Naive thymus-derived CD4-positive, alpha-beta T cell (primary cell): ENCODE data around the gene SLC23A1. TPM values are rescaled to one million over a fixed set of nuclear protein-coding genes. Genes with fewer than 3 reads are reported as not detected.

ENCODE experiments used
- ATAC-seq: fragments of 150-1000 bp; cut with Tn5 transposase; 2 replicates; pipeline ENCODE4 v1.10.0; 2021; ENCODE audit warnings: mild to moderate bottlenecking, moderate library complexity
- CTCF ChIA-PET: fragments of 350-600 bp; sonication (Branson Sonifier 250); formaldehyde crosslinking; loops from one replicate; lab custom pipeline; 2021; ENCODE audit warnings: antibody characterized with exemption; lab: Charles Lee
- POLR2A ChIA-PET: fragments of 350-600 bp; sonication (Branson Sonifier 250); formaldehyde crosslinking; loops from one replicate; lab custom pipeline; 2021; ENCODE audit warnings: antibody characterized with exemption, inconsistent platforms; lab: Charles Lee
- DNase-seq, 9 donors: peaks; one replicate each; pipeline versions ENCODE4 v3.0.0 to v3.0.0-alpha.2; 2020 to 2022; ENCODE audit warnings: mixed read lengths in 1 of 9
- H3K27ac ChIP-seq: one replicate; pipeline ENCODE4 v1.7.0; 2013; ENCODE audit warnings: mild to moderate bottlenecking, low read depth, low read length, moderate library complexity
- H3K27me3 ChIP-seq, 2 donors: one replicate each; pipeline ENCODE4 v1.7.0; 2013; ENCODE audit warnings: low read length in 2 of 2, mild to moderate bottlenecking in 2 of 2, moderate library complexity in 2 of 2; ENCODE audit not compliant: control insufficient read depth in 2 of 2, insufficient read depth in 2 of 2
- H3K36me3 ChIP-seq, 3 experiments: 1 replicate in 2 of 3; 2 replicates in 1 of 3; pipeline ENCODE4 v1.7.0; 2013; ENCODE audit warnings: low read length in 3 of 3, mild to moderate bottlenecking in 3 of 3, moderate library complexity in 1 of 3; ENCODE audit not compliant: insufficient read depth in 3 of 3, control insufficient read depth in 2 of 3
- H3K4me1 ChIP-seq, 2 donors: one replicate each; pipeline ENCODE4 v1.7.0; 2013; ENCODE audit warnings: low read length in 2 of 2, mild to moderate bottlenecking in 2 of 2, moderate library complexity in 1 of 2; ENCODE audit not compliant: control insufficient read depth in 2 of 2, insufficient read depth in 2 of 2
- H3K4me3 ChIP-seq: 2 replicates; pipeline ENCODE4 v1.7.0; 2013; ENCODE audit warnings: mild to moderate bottlenecking, low read length
- H3K9me3 ChIP-seq, 3 experiments: 1 replicate in 2 of 3; 2 replicates in 1 of 3; pipeline ENCODE4 v1.7.0; 2013; ENCODE audit warnings: low read length in 3 of 3; ENCODE audit not compliant: control insufficient read depth in 2 of 3
- H3K27ac Mint-ChIP-seq, 9 donors: one replicate each; pipeline ENCODE4 v1.8.0; 2020 to 2022; ENCODE audit warnings: mixed read lengths in 9 of 9, mild to moderate bottlenecking in 8 of 9, moderate library complexity in 5 of 9, inconsistent platforms in 2 of 9
- H3K27me3 Mint-ChIP-seq, 5 donors: one replicate each; pipeline ENCODE4 v1.8.0; 2021 to 2022; ENCODE audit warnings: mixed read lengths in 5 of 5, mild to moderate bottlenecking in 1 of 5
- H3K36me3 Mint-ChIP-seq, 5 donors: one replicate each; pipeline ENCODE4 v1.8.0; 2020 to 2022; ENCODE audit warnings: mixed read lengths in 5 of 5, mild to moderate bottlenecking in 3 of 5, inconsistent platforms in 1 of 5
- H3K4me1 Mint-ChIP-seq, 7 donors: one replicate each; pipeline ENCODE4 v1.8.0; 2020 to 2022; ENCODE audit warnings: mixed read lengths in 7 of 7, mild to moderate bottlenecking in 3 of 7, inconsistent platforms in 1 of 7
- H3K4me3 Mint-ChIP-seq, 10 donors: one replicate each; pipeline ENCODE4 v1.8.0; 2020 to 2022; ENCODE audit warnings: mild to moderate bottlenecking in 10 of 10, mixed read lengths in 10 of 10, moderate library complexity in 6 of 10, inconsistent platforms in 2 of 10
- H3K9me3 Mint-ChIP-seq, 11 donors: one replicate each; pipeline ENCODE4 v1.8.0; 2020 to 2022; ENCODE audit warnings: mixed read lengths in 11 of 11, mild to moderate bottlenecking in 4 of 11, inconsistent platforms in 1 of 11, moderate library complexity in 1 of 11
- intact Hi-C, 2 donors: fragments of 100-400 bp; cut with micrococcal nuclease; formaldehyde crosslinking; loops; one replicate each; pipeline ENCODE4 v1.15.1; 2023
- polyA plus RNA-seq, 2 donors: library from polyadenylated mRNA; unstranded; fragments of 300-500 nt; fragmentation: Illumina TruSeq; gene quantifications; one replicate each; pipeline ENCODE4 v1.2.3, GENCODE V29; 2021
- total RNA-seq, 6 experiments: library from RNA in 5 of 6; stranded (reverse) in 5 of 6; gene quantifications; 1 replicate in 5 of 6; 2 replicates in 1 of 6; pipeline ENCODE4 v1.2.3 and lab custom pipeline; 2021 to 2026

Gene SLC23A1
- total and polyA plus RNA-seq, 7 experiments from 2014 or later = 4.7 TPM; not detected in 6

DNA sequence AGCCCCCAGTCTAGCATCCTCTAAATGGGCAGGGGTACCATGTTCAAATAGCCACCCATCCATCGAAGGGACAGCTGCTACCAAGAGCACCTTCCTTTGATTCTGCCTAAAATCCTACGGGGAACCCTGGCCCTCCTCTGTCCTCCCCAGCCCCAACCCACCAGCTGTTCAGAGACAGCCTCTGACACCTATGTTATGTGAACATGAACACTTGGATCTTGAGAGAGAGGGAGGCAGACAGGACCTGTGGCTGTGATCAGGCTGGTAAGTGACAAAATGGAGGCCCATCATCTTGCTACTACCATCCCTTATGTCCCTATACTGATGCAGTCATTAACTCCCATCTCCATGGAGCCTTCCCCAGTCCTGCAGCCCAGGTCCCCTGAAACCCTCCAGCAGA lies 8.2 kb downstream of the SLC23A1 start:
- no peaks in the 10 kb centered on the region for H3K27me3 ChIP-seq
- no peak overlapping the region for H3K4me3 ChIP-seq
- intact Hi-C loops = no loop called here
- DNase-seq (peak in 1 of 9 donors; percentile 13), ATAC-seq (no peak)
- Mint-ChIP-seq H3K27me3 (no peaks in the 10 kb centered on the region), H3K36me3 (peaks cover 0 to 22% (median 19%) of the 10 kb centered on the region in 5 donors), H3K4me3 (no peak overlapping the region), H3K9me3 (no peaks in the 10 kb centered on the region), H3K27ac (peak overlapping the region in 2 of 9 donors; percentile 10 to 56), H3K4me1 (peaks cover 0 to 24% (median 0%) of the 10 kb centered on the region in 7 donors)
- H3K27ac ChIP-seq = no peak overlapping the region
- CTCF ChIA-PET = interaction anchor here (0.9 kb wide), 1 partner anchor 20 kb away, joined by 3 read pairs; no protein-coding TSS in a partner anchor
- no peaks in the 10 kb centered on the region for H3K4me1 ChIP-seq
- peaks cover 0 to 19% (median 4%) of the 10 kb centered on the region in 3 experiments for H3K36me3 ChIP-seq
- POLR2A ChIA-PET = interaction anchor here (0.9 kb wide), 1 partner anchor 10 kb away, joined by 4 read pairs; no protein-coding TSS in a partner anchor
- H3K9me3 ChIP-seq = no peaks in the 10 kb centered on the region

DNA sequence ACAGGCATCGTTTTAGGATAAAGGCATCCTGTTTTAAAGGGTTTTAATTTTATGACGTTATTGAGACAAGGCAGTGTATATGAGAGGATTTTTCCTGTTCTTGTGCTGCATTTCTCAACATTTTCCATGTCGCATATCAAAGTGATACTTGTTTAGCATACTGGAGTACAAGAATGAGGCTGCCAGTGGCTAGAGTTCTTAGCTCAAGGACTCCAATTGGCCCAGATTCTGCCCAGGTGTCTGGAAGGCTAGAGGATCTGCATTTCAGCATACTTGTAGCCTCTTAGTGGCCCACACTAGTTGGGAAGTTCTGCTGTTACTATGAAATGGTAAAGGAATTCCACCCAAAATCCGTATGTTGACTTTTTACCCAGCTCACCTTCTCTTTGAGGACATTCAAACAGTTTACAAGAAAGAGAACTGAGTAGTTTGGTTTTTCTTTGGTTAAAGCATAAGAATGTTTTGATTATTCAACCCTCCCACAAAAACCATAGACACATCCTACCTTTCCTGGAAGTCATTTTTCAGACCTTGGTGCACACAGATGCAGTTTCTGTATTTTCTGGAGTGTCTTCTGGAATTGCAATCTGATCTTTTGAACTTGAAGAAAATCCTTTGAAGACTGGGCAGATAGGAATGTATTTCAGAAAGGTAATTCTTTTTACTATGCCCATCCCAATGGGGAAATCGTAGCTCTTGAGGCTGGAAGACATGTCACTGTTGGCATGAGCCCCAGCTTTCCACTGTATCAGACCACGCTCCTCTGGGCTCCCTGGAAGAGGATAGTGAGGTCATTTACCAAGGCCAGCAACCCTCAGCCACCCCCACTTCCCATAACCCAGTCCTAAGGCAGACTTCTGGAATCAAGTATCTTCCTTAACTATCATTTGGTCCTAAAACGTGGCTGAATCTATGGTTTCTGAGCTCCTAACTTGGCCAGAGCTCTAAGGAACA lies 11.3 kb downstream of the SLC23A1 start:
- Mint-ChIP-seq H3K4me1 (peaks cover 0 to 17% (median 0%) of the 10 kb centered on the region in 7 donors), H3K27me3 (no peaks in the 10 kb centered on the region), H3K4me3 (peak overlapping the region in 1 of 10 donors; percentile 44), H3K27ac (peak overlapping the region in 3 of 9 donors; percentile 30 to 59 (median 54)), H3K9me3 (no peaks in the 10 kb centered on the region), H3K36me3 (peaks cover 0 to 24% (median 17%) of the 10 kb centered on the region in 5 donors)
- no peak overlapping the region for H3K27ac ChIP-seq
- H3K9me3 ChIP-seq = no peaks in the 10 kb centered on the region
- H3K27me3 ChIP-seq = no peaks in the 10 kb centered on the region
- ATAC-seq (no peak), DNase-seq (no peak)
- H3K4me1 ChIP-seq = no peaks in the 10 kb centered on the region
- H3K4me3 ChIP-seq = no peak overlapping the region
- POLR2A ChIA-PET = no interaction called here
- intact Hi-C loops = no loop called here
- H3K36me3 ChIP-seq = peaks cover 0 to 33% (median 4%) of the 10 kb centered on the region in 3 experiments
- CTCF ChIA-PET = no interaction called here

DNA sequence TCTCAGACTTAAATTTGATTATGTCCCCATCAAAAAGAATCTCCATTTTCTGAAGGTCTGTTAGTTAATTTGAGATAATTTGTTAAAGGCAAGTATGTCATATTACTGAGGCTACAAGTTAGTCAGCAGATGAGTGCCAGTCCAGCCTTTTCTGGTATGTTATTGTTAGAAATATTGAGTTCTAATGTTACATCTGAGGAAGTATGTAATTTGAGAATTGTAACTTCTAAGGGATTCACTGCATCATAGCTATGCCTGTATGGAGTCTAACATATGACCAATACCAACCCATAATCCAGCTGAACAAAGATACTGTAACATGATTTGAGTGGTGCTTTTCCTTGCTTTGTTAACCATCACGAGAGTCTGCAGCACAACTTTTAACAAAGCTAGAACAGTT lies 13.9 kb downstream of the SLC23A1 start:
- Mint-ChIP-seq H3K9me3 (peaks cover 0 to 2% (median 0%) of the 10 kb centered on the region in 11 donors), H3K36me3 (peaks cover 0 to 34% (median 22%) of the 10 kb centered on the region in 5 donors), H3K27me3 (no peaks in the 10 kb centered on the region), H3K27ac (peak overlapping the region in 1 of 9 donors; percentile 5), H3K4me3 (no peak overlapping the region), H3K4me1 (peaks cover 0 to 15% (median 0%) of the 10 kb centered on the region in 7 donors)
- no peak for DNase-seq
- intact Hi-C loops = no loop called here
- no peak overlapping the region for H3K4me3 ChIP-seq
- no peak for ATAC-seq
- no peak overlapping the region for H3K27ac ChIP-seq
- H3K36me3 ChIP-seq = peaks cover 0 to 56% (median 15%) of the 10 kb centered on the region in 3 experiments
- POLR2A ChIA-PET = no interaction called here
- no peaks in the 10 kb centered on the region for H3K4me1 ChIP-seq
- H3K27me3 ChIP-seq = no peaks in the 10 kb centered on the region
- CTCF ChIA-PET = no interaction called here
- no peaks in the 10 kb centered on the region for H3K9me3 ChIP-seq

GRCh38 chr5:139368613-139369012 lies 14.5 kb downstream of the SLC23A1 start:
- H3K27me3 ChIP-seq = no peaks in the 10 kb centered on the region
- ChIA-PET CTCF (interaction anchor here (0.6 to 0.7 kb wide), 3 partner anchors 168 to 727 kb away, joined by 3 to 4 read pairs (median 4); no protein-coding TSS in a partner anchor), POLR2A (no interaction called here)
- Mint-ChIP-seq H3K27me3 (no peaks in the 10 kb centered on the region), H3K36me3 (peaks cover 4 to 39% (median 25%) of the 10 kb centered on the region in 5 donors), H3K4me1 (peaks cover 0 to 15% (median 0%) of the 10 kb centered on the region in 7 donors), H3K9me3 (peaks cover 0 to 2% (median 0%) of the 10 kb centered on the region in 11 donors), H3K4me3 (no peak overlapping the region), H3K27ac (peak overlapping the region in 3 of 9 donors; percentile 5 to 63 (median 14))
- no peak overlapping the region for H3K4me3 ChIP-seq
- intact Hi-C loops = loop anchor here in 1 of 2 donors (1.0 kb wide), 1 partner anchor 80 kb away; no protein-coding TSS in a partner anchor
- H3K9me3 ChIP-seq = no peaks in the 10 kb centered on the region
- no peak overlapping the region for H3K27ac ChIP-seq
- DNase-seq (no peak), ATAC-seq (no peak)
- H3K36me3 ChIP-seq = peaks cover 4 to 60% (median 20%) of the 10 kb centered on the region in 3 experiments
- no peaks in the 10 kb centered on the region for H3K4me1 ChIP-seq

DNA sequence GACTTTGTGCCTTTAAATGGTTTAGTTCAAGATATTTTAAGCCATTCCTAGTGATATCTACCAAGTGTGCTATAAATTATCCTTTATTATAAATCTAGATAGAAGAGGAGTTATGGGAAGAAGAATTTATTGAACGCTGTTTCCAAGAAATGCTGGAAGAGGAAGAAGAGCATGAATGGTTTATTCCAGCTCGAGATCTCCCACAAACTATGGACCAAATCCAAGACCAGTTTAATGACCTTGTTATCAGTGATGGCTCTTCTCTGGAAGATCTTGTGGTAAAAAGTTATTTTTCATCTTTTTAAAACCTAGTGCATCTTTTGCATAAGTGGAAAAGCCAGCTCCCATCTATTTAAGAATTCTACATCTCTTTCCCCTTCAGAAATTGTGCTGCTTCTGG lies 18.6 kb downstream of the SLC23A1 start:
- Histone ChIP-seq H3K9me3 (no peaks in the 10 kb centered on the region), H3K36me3 (peaks cover 7 to 48% (median 20%) of the 10 kb centered on the region in 3 experiments), H3K4me3 (no peak overlapping the region), H3K27me3 (no peaks in the 10 kb centered on the region), H3K4me1 (no peaks in the 10 kb centered on the region), H3K27ac (no peak overlapping the region)
- no peak for ATAC-seq
- peaks cover 4 to 40% (median 21%) of the 10 kb centered on the region in 5 donors for H3K36me3 Mint-ChIP-seq
- H3K27me3 Mint-ChIP-seq = no peaks in the 10 kb centered on the region
- peak overlapping the region in 1 of 9 donors; percentile 25 for H3K27ac Mint-ChIP-seq
- ChIA-PET POLR2A (no interaction called here), CTCF (no interaction called here)
- H3K9me3 Mint-ChIP-seq = peaks cover 0 to 2% (median 0%) of the 10 kb centered on the region in 11 donors
- peaks cover 4 to 15% (median 9%) of the 10 kb centered on the region in 7 donors for H3K4me1 Mint-ChIP-seq
- intact Hi-C loops = no loop called here
- DNase-seq = no peak
- no peak overlapping the region for H3K4me3 Mint-ChIP-seq

GRCh38 chr5:139363937-139364336 lies 19.2 kb downstream of the SLC23A1 start:
- peaks cover 4 to 15% (median 10%) of the 10 kb centered on the region in 7 donors for H3K4me1 Mint-ChIP-seq
- H3K27ac ChIP-seq = no peak overlapping the region
- CTCF ChIA-PET = interaction anchor here (0.5 kb wide), 1 partner anchor 17 kb away, joined by 5 read pairs; no protein-coding TSS in a partner anchor

More at GRCh38 chr5:139363937-139364336, 19.2 kb downstream of the SLC23A1 start:
- POLR2A ChIA-PET = no interaction called here
- DNase-seq (no peak), ATAC-seq (no peak)
- Histone ChIP-seq H3K4me1 (no peaks in the 10 kb centered on the region), H3K36me3 (peaks cover 7 to 43% (median 20%) of the 10 kb centered on the region in 3 experiments), H3K9me3 (no peaks in the 10 kb centered on the region), H3K27me3 (no peaks in the 10 kb centered on the region), H3K4me3 (no peak overlapping the region)
- Mint-ChIP-seq H3K9me3 (peaks cover 0 to 2% (median 0%) of the 10 kb centered on the region in 11 donors), H3K27me3 (no peaks in the 10 kb centered on the region), H3K36me3 (peaks cover 4 to 39% (median 21%) of the 10 kb centered on the region in 5 donors), H3K27ac (no peak overlapping the region), H3K4me3 (no peak overlapping the region)
- intact Hi-C loops = no loop called here
